Stimulated activated CD4-positive, alpha-beta T cell treated with anti-CD3 and anti-CD28 coated beads, Interleukin-15, amount 100 ng/mL, for 1 hour (primary cell): ENCODE results near the gene CHST11.

Experiments used
- DNase-seq, 2 donors: peaks; one replicate each; pipeline ENCODE4 v3.0.0-alpha.2; 2020; ENCODE audit warnings: low read depth in 1 of 2, low spot score in 1 of 2

CHST11 gene

GRCh38 chr12:104750061-104750460 is 293.3 kb downstream of the CHST11 start:
- DNase-seq: no peak

GRCh38 chr12:104751120-104751519 is 294.4 kb downstream of the CHST11 start:
- no peak for DNase-seq

- no peak for DNase-seq
Measured at GRCh38 chr12:104751594-104751993, 294.8 kb downstream of the CHST11 start.

- no peak for DNase-seq
Measured at GRCh38 chr12:104752016-104752415, 295.3 kb downstream of the CHST11 start.

GRCh38 chr12:104752881-104753280 is 296.1 kb downstream of the CHST11 start:
- no peak for DNase-seq

GRCh38 chr12:104756901-104757300 is 300.2 kb downstream of the CHST11 start:
- DNase-seq: no peak

GRCh38 chr12:104758771-104759170 is 302.0 kb downstream of the CHST11 start:
- DNase-seq: no peak

GRCh38 chr12:104761091-104761490 is 304.3 kb downstream of the CHST11 start:
- no peak for DNase-seq

- no peak for DNase-seq
Measured at GRCh38 chr12:104761611-104762010, 304.9 kb downstream of the CHST11 start.

- DNase-seq: no peak
Measured at GRCh38 chr12:104763168-104763805, 306.5 kb downstream of the CHST11 start.

GRCh38 chr12:104764225-104765091 is 307.7 kb downstream of the CHST11 start:
- DNase-seq: no peak

- DNase-seq: no peak
Measured at GRCh38 chr12:104767261-104767660, 310.5 kb downstream of the CHST11 start.

GRCh38 chr12:104768033-104768432 is 311.3 kb downstream of the CHST11 start:
- no peak for DNase-seq

- no peak for DNase-seq
Measured at GRCh38 chr12:104769144-104769561, 312.4 kb downstream of the CHST11 start.

GRCh38 chr12:104772336-104772735 is 315.6 kb downstream of the CHST11 start:
- DNase-seq: no peak

GRCh38 chr12:104775731-104776231 is 319.0 kb downstream of the CHST11 start:
- no peak for DNase-seq

GRCh38 chr12:104779134-104779533 is 322.4 kb downstream of the CHST11 start:
- DNase-seq: no peak

GRCh38 chr12:104782296-104782695 is 325.5 kb downstream of the CHST11 start:
- DNase-seq: no peak

GRCh38 chr12:104784592-104784991 is 327.8 kb downstream of the CHST11 start:
- DNase-seq: no peak

GRCh38 chr12:104785886-104786285 is 329.1 kb downstream of the CHST11 start:
- no peak for DNase-seq

- no peak for DNase-seq
Measured at GRCh38 chr12:104786352-104786751, 329.6 kb downstream of the CHST11 start.

- no peak for DNase-seq
Measured at GRCh38 chr12:104788840-104789271, 332.1 kb downstream of the CHST11 start.
